Colon (tissue), 2 donors: ENCODE data around the gene ADIPOR2.

Experiments
- FAIRE-seq: peaks from 2 replicates; lab custom pipeline; 2012; peaks lifted over from hg19 to GRCh38; lab: Jason Lieb, UNC
- donor health status: control.
- donor health status: control.

The ADIPOR2 gene

GRCh38 chr12:1830981-1831963 lies 140.4 kb downstream of the ADIPOR2 start:
- no peak for FAIRE-seq

GRCh38 chr12:1832801-1833595 lies 142.1 kb downstream of the ADIPOR2 start:
- FAIRE-seq = no peak

DNA sequence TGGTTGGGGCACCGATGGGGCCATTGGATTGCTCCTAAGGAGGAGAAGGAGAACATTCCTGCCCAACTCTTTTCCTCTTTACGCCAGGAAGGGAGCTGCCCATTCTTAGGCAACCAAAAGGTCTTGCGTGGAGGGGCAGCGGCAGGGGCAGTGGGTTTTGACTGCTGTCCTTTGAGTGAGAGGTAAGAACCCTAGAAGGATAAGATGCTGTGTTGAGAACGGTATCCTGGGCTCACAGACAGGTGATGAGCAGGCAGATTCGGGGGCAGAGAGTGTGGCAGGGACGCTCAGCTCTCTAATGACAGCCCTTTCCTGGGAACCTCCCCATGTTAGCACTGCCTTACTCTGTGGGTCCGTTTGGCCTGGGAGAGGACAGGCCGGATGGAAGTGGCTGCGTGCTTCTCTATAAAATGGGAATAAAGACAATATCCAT lies 142.7 kb downstream of the ADIPOR2 start:
- no peak for FAIRE-seq

DNA sequence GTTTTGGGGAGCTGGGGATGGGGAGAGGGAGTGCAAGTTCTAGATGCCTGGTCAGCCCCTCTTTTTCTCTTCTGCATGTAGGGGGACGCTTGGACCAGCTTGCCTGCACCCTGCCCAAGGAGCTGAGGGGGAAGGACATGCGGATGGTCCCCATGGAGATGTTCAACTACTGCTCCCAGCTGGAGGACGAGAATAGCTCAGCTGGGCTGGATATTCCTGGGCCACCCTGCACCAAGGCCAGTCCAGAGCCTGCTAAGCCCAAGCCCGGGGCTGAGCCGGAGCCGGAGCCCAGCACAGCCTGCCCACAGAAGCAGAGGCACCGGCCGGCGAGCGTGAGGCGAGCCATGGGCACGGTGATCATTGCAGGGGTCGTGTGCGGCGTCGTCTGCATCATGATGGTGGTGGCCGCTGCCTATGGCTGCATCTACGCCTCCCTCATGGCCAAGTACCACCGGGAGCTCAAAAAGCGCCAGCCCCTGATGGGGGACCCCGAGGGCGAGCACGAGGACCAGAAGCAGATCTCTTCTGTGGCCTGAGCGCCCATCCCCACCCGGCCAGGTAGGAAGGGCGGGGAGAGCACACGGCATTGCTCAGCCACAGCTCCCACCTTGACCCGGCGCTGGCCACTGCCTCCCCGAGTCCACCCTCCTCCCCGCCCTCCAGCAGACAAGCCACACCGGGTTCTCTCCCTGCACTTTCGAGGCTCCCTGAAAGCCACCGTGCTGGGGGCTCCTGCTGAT lies 143.5 kb downstream of the ADIPOR2 start:
- no peak for FAIRE-seq

- no peak for FAIRE-seq
Observed at GRCh38 chr12:1835211-1836131, 144.6 kb downstream of the ADIPOR2 start.

DNA sequence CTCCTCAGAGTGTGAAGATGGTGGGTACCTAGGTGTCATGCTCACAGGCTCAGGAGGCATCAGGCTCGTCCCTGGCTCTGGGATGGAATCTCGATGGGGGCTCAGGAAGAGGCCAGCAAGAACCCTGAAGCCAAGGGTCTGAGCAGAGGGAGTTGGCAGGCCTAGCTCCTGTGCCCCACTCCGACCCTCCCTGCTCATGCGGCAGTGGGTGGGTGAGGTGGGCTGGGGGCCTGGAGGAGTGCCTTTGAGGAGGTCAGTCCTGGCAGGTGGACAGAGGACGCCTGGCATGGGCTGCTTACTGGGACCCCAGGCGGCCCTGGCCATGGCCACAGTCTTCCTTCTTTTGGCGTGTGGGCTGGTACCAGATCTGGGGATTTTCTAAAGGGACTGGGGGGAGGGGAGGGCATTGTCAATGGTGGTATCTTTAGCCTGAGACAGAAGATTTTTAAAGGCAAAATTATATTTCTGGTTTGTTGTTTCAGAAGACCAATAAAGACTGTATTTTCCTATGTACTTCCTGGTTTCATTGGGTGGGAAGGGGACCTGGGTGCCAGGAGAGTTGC lies 145.5 kb downstream of the ADIPOR2 start:
- FAIRE-seq = no peak

GRCh38 chr12:1836854-1837421 lies 146.1 kb downstream of the ADIPOR2 start:
- FAIRE-seq = no peak

- no peak for FAIRE-seq
Observed at GRCh38 chr12:1837541-1838204, 146.8 kb downstream of the ADIPOR2 start.
